CD4-positive, alpha-beta T cell treated with Interleukin-12 subunit alpha and Interleukin-12 subunit beta, for 1 hour (primary cell): ENCODE data around the gene GGPS1.
"Not testable (repeated sequence)": the region's sequence is repeated elsewhere in the genome, so short reads cannot be mapped to it uniquely, and the experiment has no call there.

Source experiments
- DNase-seq: peaks from one replicate; pipeline ENCODE4 v3.0.0-alpha.2; 2020

GGPS1 gene

DNA sequence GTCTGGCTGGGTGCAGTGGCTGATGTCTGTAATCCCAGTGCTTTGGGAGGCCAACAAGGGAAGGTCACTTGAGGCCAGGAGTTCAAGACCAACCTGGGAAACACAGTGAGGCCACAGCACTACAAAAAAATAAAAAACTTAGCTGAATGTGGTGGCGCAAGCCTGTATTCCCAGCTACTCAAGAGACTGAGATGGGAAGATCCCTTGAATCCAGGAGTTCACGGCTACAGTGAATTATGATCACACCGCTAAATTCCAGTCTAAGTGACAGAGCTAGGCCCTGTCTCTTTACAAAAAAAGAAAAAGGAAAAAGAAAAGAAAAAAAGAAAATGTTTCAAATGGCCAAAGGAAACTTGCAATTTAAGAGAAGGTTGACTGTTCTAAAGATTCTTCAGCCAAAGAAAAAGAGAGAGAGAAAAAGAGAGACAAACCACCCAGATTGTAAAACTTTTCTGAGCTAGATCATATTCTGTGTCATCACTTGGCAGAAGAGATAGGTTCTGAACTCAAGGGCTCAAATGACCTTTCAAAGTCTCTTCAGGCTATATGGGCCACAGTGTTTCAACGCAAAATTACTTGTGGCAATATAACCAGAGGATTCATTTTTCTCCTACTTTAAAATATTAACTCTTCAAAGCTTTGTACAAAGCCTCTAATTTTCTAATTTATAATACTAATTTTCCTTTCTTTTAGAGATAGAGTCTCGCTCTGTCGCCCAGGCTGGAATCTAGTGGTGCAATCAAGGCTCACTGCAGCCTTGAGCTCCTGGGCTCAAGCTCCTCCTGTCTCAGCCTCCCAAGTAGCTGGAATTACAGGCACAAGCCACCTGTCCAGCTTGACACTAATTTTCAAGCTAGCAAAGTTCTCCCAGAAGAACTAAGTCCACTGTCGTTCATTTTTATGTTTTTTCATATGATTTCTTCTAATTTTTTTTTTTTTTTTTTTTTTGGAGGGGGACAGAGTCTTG is 20.9 kb upstream of the GGPS1 start:
- no peak for DNase-seq

GRCh38 chr1:235309206-235309605 is 19.2 kb upstream of the GGPS1 start:
- DNase-seq = not testable (repeated sequence)

DNA sequence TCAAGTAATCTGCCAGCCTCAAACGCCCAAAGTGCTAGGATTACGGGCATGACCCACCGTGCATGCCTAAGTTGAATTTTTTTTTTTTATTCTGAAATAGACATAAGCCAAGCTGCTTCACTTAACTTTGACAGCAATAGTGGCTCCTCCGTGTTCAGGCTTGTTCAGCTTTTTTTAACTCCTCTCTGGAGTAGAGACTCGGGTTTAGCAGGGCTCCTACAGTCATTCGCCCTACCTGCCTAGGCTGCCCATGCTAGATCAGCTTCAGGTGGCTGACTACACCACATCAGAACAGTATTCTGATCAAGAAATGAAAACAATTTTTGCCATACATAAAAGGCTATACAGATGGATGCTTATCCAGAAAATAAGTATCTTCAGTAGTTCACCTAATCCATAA is 15.1 kb upstream of the GGPS1 start:
- DNase-seq = no peak

GRCh38 chr1:235313931-235314678 is 14.3 kb upstream of the GGPS1 start:
- DNase-seq = no peak

- no peak for DNase-seq
Observed at GRCh38 chr1:235315173-235315572, 13.2 kb upstream of the GGPS1 start.

DNA sequence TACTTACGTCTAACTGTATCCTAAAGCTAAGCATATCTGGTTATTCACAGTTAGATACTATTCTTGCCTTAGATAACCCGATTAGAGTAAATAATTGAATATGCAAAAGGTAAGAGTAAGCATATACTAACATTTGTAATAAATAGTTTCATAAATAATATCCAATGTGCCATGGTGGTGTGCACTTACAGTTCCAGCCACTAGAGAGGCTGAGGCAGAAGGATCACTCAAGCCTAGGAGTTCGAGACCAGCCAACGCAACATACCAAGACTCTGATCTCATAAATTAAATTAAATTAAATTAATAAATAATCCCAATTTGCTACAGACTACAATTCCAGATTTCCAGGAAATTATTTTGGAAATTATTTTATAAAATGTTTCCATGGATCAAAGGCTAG is 12.6 kb upstream of the GGPS1 start:
- DNase-seq = no peak

DNA sequence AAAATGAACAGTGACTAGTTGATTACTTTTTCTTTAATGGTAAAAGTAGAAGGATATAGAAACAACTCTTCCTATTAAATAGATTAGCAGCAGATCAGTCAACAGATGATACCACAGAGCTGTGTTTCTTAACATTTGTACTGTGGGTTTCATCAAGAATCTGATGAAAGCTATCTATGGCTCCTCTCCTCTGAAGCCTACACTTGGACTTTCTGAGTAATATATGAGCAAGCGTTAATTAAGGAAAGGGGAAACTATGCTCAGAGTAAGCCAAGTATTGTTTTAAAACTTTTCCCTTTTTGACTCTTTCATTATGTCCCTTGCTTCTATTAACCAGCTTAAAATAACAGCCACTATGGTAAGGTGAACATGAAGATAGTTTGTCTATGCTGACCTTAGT is 11.2 kb upstream of the GGPS1 start:
- DNase-seq = no peak

DNA sequence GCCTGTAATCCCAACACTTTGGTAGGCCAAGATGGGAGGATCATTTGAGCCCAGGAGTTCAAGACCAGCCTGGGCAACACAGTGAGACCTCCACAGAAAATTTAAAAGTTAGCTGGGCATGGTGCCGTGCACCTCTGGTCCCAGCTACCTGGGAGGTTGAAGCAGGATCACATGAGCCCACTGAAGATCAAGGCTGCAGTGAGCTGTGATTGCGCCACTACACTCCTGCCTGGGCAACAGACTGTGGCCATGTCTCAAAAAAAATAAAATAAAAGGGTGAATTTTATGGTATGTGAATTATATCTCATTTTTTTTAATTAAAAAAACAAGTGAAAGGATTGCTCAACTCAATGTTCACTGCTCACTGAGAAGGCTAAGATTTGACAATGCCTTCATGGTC is 9.1 kb upstream of the GGPS1 start:
- no peak for DNase-seq

DNA sequence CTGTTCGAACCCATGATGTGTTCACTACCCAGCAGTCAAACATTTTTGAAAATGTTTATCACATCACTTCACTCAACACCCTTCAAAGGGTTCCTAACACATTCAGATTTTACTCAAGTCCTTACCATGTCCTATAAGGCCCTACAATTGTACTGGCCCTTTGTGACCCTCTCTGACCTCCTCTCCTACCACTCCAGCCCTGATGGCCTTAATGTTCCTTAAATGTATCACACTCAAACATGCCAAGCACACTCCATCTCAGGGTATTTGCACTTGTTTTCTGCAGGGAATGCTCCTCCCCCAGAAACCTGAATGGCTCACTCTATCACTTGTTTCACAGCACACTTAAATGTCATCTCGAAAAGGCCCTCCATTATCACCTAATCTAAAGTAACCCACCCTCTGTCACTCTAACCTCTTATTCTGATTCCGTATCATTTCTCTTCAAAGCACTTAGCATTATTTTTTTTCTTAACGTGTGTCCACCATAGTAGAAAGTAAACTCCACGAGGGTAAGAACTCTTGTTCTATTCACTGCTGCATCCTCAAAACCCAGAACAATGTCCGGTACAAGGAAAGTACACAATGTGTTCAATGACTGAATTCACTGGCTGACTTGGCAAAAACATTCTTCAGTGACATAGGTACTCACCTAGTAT is 7.7 kb upstream of the GGPS1 start:
- DNase-seq = no peak

DNA sequence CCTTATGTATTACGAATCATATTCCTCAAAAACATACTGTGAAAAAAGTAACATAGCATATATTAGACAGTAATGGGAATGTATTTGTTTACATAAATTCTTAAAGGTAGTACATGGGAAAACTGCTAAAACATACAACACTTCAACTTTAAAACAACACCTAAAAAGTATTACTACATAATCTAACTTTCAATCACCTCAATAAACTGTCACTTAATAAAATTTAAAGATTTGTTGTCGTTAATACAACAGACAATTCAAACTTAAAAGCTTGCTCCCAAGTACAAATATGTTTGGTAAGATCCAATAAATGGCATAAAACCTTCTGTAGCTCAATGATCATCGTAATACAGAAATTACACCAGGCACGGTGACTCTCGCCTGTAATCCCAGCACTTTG is 4.1 kb upstream of the GGPS1 start:
- DNase-seq = no peak

GRCh38 chr1:235325139-235325538 is 3.2 kb upstream of the GGPS1 start:
- DNase-seq = no peak

- no peak for DNase-seq
Observed at GRCh38 chr1:235325854-235326253, 2.5 kb upstream of the GGPS1 start.

- peak; percentile 71 for DNase-seq
Observed at GRCh38 chr1:235326719-235327558, 1.4 kb upstream of the GGPS1 start.

DNA sequence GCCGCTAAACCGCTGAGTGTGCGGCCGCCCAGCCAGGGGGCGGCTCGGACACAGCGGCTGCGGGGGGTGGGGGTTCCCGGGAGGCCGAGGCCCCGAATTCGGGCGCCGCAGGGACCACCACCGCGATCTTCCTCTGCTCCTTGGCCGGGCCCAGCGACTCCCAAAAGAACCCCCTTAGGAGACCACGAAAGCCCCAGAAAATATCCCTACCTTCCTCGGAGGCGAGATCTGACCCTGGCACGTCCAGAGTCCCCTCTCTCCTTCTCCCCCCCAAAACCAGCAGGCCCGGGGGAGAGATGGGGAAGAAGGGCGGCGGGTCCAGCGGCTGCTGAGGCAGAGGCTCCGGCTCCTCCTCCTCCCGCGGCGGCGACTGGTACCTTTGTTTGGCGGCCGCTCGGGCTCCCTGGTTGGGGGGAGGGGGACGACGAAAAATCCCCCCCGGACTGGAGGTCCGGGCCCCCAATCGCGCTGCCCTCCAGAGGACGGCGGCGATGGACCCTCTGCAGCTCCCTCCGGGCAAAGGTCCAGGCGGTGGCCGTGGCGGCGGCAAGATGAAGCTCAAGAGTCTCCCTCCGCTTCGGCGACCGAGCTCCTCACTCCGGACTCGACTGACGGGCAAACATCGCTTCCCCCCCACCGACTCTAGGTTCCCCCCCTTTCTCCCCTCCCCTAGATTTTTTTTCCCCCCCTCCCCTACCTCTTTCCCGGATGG is 655 bp upstream of the GGPS1 start, which contains the start of gene ARID4B:
Gene ARID4B, minus strand, starts transcription at position 621 of the 712 bp plus-strand sequence. CDS start 1,260 bp downstream, outside the sequence.
- DNase-seq = no peak

DNA sequence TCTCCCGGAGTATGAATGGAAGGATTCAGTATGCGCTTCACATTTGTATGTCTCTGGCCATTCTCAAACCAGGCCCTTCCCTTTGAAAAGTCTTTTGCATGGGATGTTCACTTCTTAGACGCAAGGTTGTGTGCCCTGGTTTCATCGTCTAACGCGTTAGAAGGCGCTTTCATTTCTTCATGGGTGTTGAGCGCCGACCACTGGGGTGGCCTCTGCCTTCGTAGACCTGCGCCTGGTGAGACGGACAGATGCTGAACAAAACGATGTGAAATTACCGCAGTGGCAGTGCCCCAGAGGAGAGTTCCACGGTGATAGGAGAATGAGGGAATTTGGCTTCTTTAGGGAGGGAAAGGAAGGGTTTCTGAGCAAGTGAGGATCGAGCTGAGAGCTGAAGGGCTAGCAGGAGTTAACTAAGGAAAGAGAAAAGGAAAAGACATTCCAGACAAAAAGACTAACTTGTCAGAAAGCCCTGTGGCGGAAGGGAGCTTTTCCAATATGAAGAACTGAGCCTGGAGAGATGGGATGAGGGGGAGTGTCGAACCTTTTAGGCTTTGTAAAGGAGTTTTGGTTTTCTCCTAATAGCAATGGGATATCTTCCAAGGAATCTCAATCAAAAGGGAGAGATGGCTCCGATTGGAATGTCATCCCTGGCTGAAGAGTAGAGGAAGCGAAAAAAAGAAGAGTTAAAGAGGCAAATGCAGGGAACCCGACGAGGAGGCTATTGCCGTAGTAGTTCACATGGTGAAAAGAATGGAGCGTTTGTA is 951 bp downstream of the GGPS1 start:
- DNase-seq = peak; percentile 66

DNA sequence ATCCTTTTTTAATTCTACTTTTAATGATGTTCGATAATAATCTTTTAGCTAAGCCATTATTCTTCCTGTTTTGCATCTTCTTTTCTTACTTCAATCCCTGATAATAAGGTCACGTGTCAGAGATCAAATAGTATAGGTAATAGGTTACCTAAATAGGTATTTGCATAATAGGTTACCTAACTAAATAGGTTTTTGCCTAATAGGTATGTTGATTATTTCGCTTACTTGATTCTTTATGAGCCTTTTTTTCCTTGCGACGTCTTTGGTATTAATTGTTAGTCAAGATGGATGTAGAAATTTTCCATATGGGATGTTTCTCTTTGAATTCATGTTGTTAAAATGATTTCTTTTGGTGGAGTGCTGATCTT is 2.5 kb downstream of the GGPS1 start:
- no peak for DNase-seq

GRCh38 chr1:235331401-235331800 is 3.0 kb downstream of the GGPS1 start:
- DNase-seq = no peak

GRCh38 chr1:235336903-235337302 is 8.5 kb downstream of the GGPS1 start:
- peak; percentile 58 for DNase-seq

- no peak for DNase-seq
Observed at GRCh38 chr1:235339746-235340145, 11.4 kb downstream of the GGPS1 start.

DNA sequence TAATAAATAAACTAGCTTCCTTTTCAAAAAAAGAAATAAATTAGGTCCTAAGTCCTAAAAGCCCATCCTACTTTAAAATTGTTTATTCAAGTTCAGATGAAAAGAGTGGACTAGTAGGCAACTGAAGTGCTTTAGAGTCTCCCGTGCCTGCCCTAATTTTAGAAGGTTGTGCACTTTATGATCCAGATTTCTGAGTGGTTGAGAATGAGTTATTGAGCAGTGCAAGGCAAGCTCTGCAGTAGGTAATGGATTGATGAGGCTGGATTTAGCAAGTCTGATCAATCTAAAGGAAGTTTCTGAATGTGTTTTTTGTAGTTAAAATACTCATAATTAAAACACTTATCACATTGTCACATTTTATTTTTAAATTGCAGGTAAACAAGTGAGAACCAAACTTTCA is 13.0 kb downstream of the GGPS1 start:
- no peak for DNase-seq

- DNase-seq = no peak
Observed at GRCh38 chr1:235342039-235342438, 13.7 kb downstream of the GGPS1 start.
